Mammary microvascular endothelial cell (primary cell): ENCODE results near the gene LYPLA2. TPM values are rescaled to one million over a fixed set of nuclear protein-coding genes. Genes with fewer than 3 reads are reported as not detected.

Experiments
- total RNA-seq: library from RNA; depleted of rRNA; stranded (reverse); fragments of >200 nt; gene quantifications from 2 replicates; pipeline ENCODE4 v1.2.3, GENCODE V29; 2015

Gene LYPLA2
- 102 and 127 TPM in 2 replicates for total RNA-seq

GRCh38 chr1:23790696-23791515 lies at the start of gene LYPLA2:
Gene LYPLA2 (plus strand): TSS chr1:23791145. CDS start chr1:23792683, 1,538 bp downstream.

GRCh38 chr1:23743287-23744152 lies 47.4 kb upstream of the LYPLA2 start, which contains the start of gene ELOA:
Gene ELOA (plus strand): TSS chr1:23743471. CDS start chr1:23743504, 33 bp downstream.

GRCh38 chr1:23777979-23778814 lies 12.7 kb upstream of the LYPLA2 start, which contains the start of gene PITHD1:
Gene PITHD1 (plus strand): TSS chr1:23778418. CDS start chr1:23778516, 98 bp downstream.

GRCh38 chr1:23800400-23801337 lies 9.7 kb downstream of the LYPLA2 start, which contains the start of gene GALE:
Gene GALE (minus strand): TSS chr1:23800754. CDS start chr1:23799007, 1,747 bp downstream.

GRCh38 chr1:23825076-23825761 lies 34.3 kb downstream of the LYPLA2 start, which contains the start of gene HMGCL:
Gene HMGCL (minus strand): TSS chr1:23825429. CDS start chr1:23825415, 14 bp downstream.

Other genes with a start within 250 kb of the LYPLA2 start
- gene ID3, start 231.6 kb upstream of the LYPLA2 start, total RNA-seq: 739 and 789 TPM in 2 replicates
- gene RPL11, start 99.3 kb upstream of the LYPLA2 start, total RNA-seq: 907 and 978 TPM in 2 replicates
- 33.7 and 35.9 TPM in 2 replicates for gene ELOA, start 47.7 kb upstream of the LYPLA2 start, total RNA-seq
- 45.3 and 56.3 TPM in 2 replicates for gene PITHD1, start 12.7 kb upstream of the LYPLA2 start, total RNA-seq
- 86.8 and 111 TPM in 2 replicates for gene GALE, start 9.6 kb downstream of the LYPLA2 start, total RNA-seq
- gene HMGCL, start 34.3 kb downstream of the LYPLA2 start, total RNA-seq: 34.2 and 38.7 TPM in 2 replicates
- 8.0 and 10.0 TPM in 2 replicates for gene FUCA1, start 77.1 kb downstream of the LYPLA2 start, total RNA-seq
- gene CNR2, start 122.2 kb downstream of the LYPLA2 start, total RNA-seq: not detected in 2 replicates
- 61.9 and 74.0 TPM in 2 replicates for gene PNRC2, start 168.7 kb downstream of the LYPLA2 start, total RNA-seq
- 71.0 and 84.2 TPM in 2 replicates for gene SRSF10, start 189.2 kb downstream of the LYPLA2 start, total RNA-seq